Lung (tissue), 12 donors: ENCODE data around the gene LYPD3. TPM values are rescaled to one million over a fixed set of nuclear protein-coding genes. Genes with fewer than 3 reads are reported as not detected.

Experiments used
- ATAC-seq: fragments of 200-7000 bp; cut with Tn5 transposase; one replicate; pipeline ENCODE4 v1.9.1; 2020; ENCODE audit warnings: moderate number of reproducible peaks; ENCODE audit not compliant: insufficient read depth, low FRiP score
- DNase-seq, 3 donors: peaks; one replicate each; pipeline ENCODE4 v3.0.0-alpha.2; 2013 to 2017
- H3K27ac ChIP-seq, 2 donors: one replicate each; pipeline ENCODE4 v1.5.1; 2013; ENCODE audit warnings: mild to moderate bottlenecking in 2 of 2, moderate library complexity in 2 of 2, control low read depth in 1 of 2, inconsistent platforms in 1 of 2, low read depth in 1 of 2, low read length in 1 of 2
- H3K27me3 ChIP-seq, 3 donors: one replicate each; pipeline ENCODE4 v1.5.1; 2013; ENCODE audit warnings: low read length in 2 of 3; ENCODE audit not compliant: control insufficient read depth in 3 of 3, insufficient read depth in 3 of 3
- H3K36me3 ChIP-seq, 4 donors: one replicate each; pipeline ENCODE4 v1.5.1; 2013; ENCODE audit warnings: low read length in 4 of 4, mild to moderate bottlenecking in 1 of 4, moderate library complexity in 1 of 4; ENCODE audit not compliant: control insufficient read depth in 4 of 4, insufficient read depth in 4 of 4
- H3K4me1 ChIP-seq, 5 donors: one replicate each; pipeline ENCODE4 v1.5.1; 2013; ENCODE audit warnings: low read length in 5 of 5, mild to moderate bottlenecking in 2 of 5, moderate library complexity in 1 of 5; ENCODE audit not compliant: control insufficient read depth in 5 of 5, insufficient read depth in 5 of 5
- H3K4me3 ChIP-seq: one replicate; pipeline ENCODE4 v1.5.1; 2013; ENCODE audit warnings: mild to moderate bottlenecking, control low read depth, moderate library complexity
- H3K9ac ChIP-seq, 2 donors: one replicate each; pipeline ENCODE4 v1.5.1; 2013; ENCODE audit warnings: low read length in 2 of 2, control low read depth in 1 of 2; ENCODE audit not compliant: insufficient read depth in 1 of 2
- H3K9me3 ChIP-seq, 4 donors: one replicate each; pipeline ENCODE4 v1.5.1; 2013; ENCODE audit warnings: low read length in 3 of 4, mild to moderate bottlenecking in 1 of 4, moderate library complexity in 1 of 4; ENCODE audit not compliant: control insufficient read depth in 4 of 4, insufficient read depth in 3 of 4
- CTCF ChIP-seq: IDR thresholded peaks from 2 replicates; pipeline ENCODE4 v1.5.1; 2012; ENCODE audit warnings: mild to moderate bottlenecking; ENCODE audit errors: control extremely low read depth, extremely low read depth
- WGBS, 2 donors: extraction: QIAGEN DNeasy Blood & Tissue Kit; methylation state at CpG; one replicate each; pipeline ENCODE4 v1.1.7; 2013; 5-methylcytosine and 5-hydroxymethylcytosine counted together
- polyA plus RNA-seq, 2 donors: library from polyadenylated mRNA; stranded (reverse); fragments of 200-250 nt; gene quantifications; one replicate each; pipeline ENCODE4 v1.2.1, GENCODE V29; 2013
- total RNA-seq, 2 donors: library from RNA; depleted of rRNA in 1 of 2; stranded (reverse); fragments of >200 nt in 1 of 2; gene quantifications; one replicate each; pipeline ENCODE4 v1.2.1, GENCODE V29; 2014 to 2021
- donor health status: control.
- donor health status: control.
- donor health status: Bipolar disorder and iron deficiency.
- donor health status: healthy.
- donor health status: DM: yes; HTN: yes; CAD: no.

The LYPD3 gene
- total and polyA plus RNA-seq, 4 donors: 0.28 to 1.7 (median 0.95) TPM

- no peak overlapping the region for H3K4me3 ChIP-seq
- H3K27ac ChIP-seq: no peak overlapping the region
- no peak for DNase-seq
- 42% methylated on average over 10 of the region's 10 CpGs for WGBS, 2 donors
- H3K9me3 ChIP-seq: no peaks in the 10 kb centered on the region
- H3K9ac ChIP-seq: no peak overlapping the region
- no peaks in the 10 kb centered on the region for H3K4me1 ChIP-seq
- no peaks in the 10 kb centered on the region for H3K27me3 ChIP-seq
- TF ChIP-seq CTCF: no peak
- no peaks in the 10 kb centered on the region for H3K36me3 ChIP-seq
- ATAC-seq: no peak
Observed at GRCh38 chr19:43455321-43456113, 9.9 kb downstream of the LYPD3 start.

- no peaks in the 10 kb centered on the region for H3K9me3 ChIP-seq
- no peaks in the 10 kb centered on the region for H3K4me1 ChIP-seq
- DNase-seq (no peak), ATAC-seq (no peak)
- no peaks in the 10 kb centered on the region for H3K27me3 ChIP-seq
- H3K27ac ChIP-seq: no peak overlapping the region
- TF ChIP-seq CTCF: no peak
- no peaks in the 10 kb centered on the region for H3K36me3 ChIP-seq
- 74 to 76% methylated on average over 2 of the region's 2 CpGs for WGBS, 2 donors
- H3K9ac ChIP-seq: no peak overlapping the region
- no peak overlapping the region for H3K4me3 ChIP-seq
Observed at GRCh38 chr19:43454031-43454430, 11.4 kb downstream of the LYPD3 start.

GRCh38 chr19:43452582-43452981 lies 12.8 kb downstream of the LYPD3 start:
- TF ChIP-seq CTCF: no peak
- 69 to 74% methylated on average over 3 of the region's 3 CpGs for WGBS, 2 donors
- Histone ChIP-seq H3K36me3 (no peaks in the 10 kb centered on the region), H3K27ac (no peak overlapping the region), H3K4me3 (no peak overlapping the region), H3K9me3 (no peaks in the 10 kb centered on the region), H3K27me3 (no peaks in the 10 kb centered on the region), H3K9ac (no peak overlapping the region), H3K4me1 (no peaks in the 10 kb centered on the region)
- ATAC-seq (no peak), DNase-seq (no peak)
